DOHH2 (cell line): Measurements from ENCODE around the gene POM121C.
"Not testable (repeated sequence)": the region's sequence is repeated elsewhere in the genome, so short reads cannot be mapped to it uniquely, and the experiment has no call there.

Source experiments
- H3F3A ChIP-seq: fragments of 200-600 bp; sonication (generic), shearing (Covaris generic); 2 replicates; pipeline ENCODE4 v1.6.0; 2016; ENCODE audit warnings: antibody characterized with exemption, mild to moderate bottlenecking; ENCODE audit not compliant: control insufficient read depth, insufficient read depth
- H3K27ac ChIP-seq: fragments of 200-600 bp; sonication (generic); 2 replicates; pipeline ENCODE4 v1.5.1; 2014; ENCODE audit warnings: low read depth, mild to moderate bottlenecking, low read length, moderate library complexity
- H3K27me3 ChIP-seq: fragments of 200-600 bp; sonication (generic); 2 replicates; pipeline ENCODE4 v1.6.1; 2014; ENCODE audit warnings: mild to moderate bottlenecking, low read length, mixed read lengths; ENCODE audit not compliant: control insufficient read depth
- H3K36me3 ChIP-seq: fragments of 200-600 bp; sonication (generic); 2 replicates; pipeline ENCODE4 v1.6.1; 2014; ENCODE audit warnings: mild to moderate bottlenecking, low read length, moderate library complexity, mixed read lengths; ENCODE audit not compliant: control insufficient read depth
- H3K4me1 ChIP-seq: fragments of 200-600 bp; sonication (generic); 2 replicates; pipeline ENCODE4 v1.6.1; 2014; ENCODE audit warnings: mild to moderate bottlenecking, low read length, mixed read lengths; ENCODE audit not compliant: control insufficient read depth
- H3K4me2 ChIP-seq: fragments of 200-600 bp; sonication (generic); 2 replicates; pipeline ENCODE4 v1.6.0; 2014; ENCODE audit warnings: mild to moderate bottlenecking, low read length, moderate library complexity
- H3K4me3 ChIP-seq: fragments of 200-600 bp; sonication (generic); 2 replicates; pipeline ENCODE4 v1.5.1; 2014; ENCODE audit warnings: mild to moderate bottlenecking, low read length, mixed read lengths
- H3K79me2 ChIP-seq: fragments of 200-600 bp; sonication (generic); 2 replicates; pipeline ENCODE4 v1.6.1; 2014; ENCODE audit warnings: mild to moderate bottlenecking, low read length, mixed read lengths; ENCODE audit not compliant: control insufficient read depth
- H3K9me2 ChIP-seq: fragments of 200-600 bp; sonication (generic); replicated peaks from 2 replicates; pipeline ENCODE4 v1.6.1; 2014; ENCODE audit warnings: mild to moderate bottlenecking, low read length, mixed read lengths; ENCODE audit not compliant: control insufficient read depth
- H3K9me3 ChIP-seq: fragments of 200-600 bp; sonication (generic); 2 replicates; pipeline ENCODE4 v1.6.1; 2014; ENCODE audit warnings: antibody characterized with exemption, low read length, mixed read lengths; ENCODE audit not compliant: control insufficient read depth, insufficient read depth
- H4K20me1 ChIP-seq: fragments of 200-600 bp; sonication (generic); 2 replicates; pipeline ENCODE4 v1.6.0; 2014; ENCODE audit warnings: low read depth, mild to moderate bottlenecking, antibody characterized with exemption, low read length, moderate library complexity; ENCODE audit not compliant: control insufficient read depth, insufficient read depth

Gene POM121C

GRCh38 chr7:75480313-75480712 lies 5.8 kb downstream of the POM121C start:
- not testable (repeated sequence) for H3K4me2 ChIP-seq, H3F3A ChIP-seq, H3K9me3 ChIP-seq, H3K4me3 ChIP-seq, H4K20me1 ChIP-seq, H3K9me2 ChIP-seq, H3K27ac ChIP-seq, H3K4me1 ChIP-seq, H3K27me3 ChIP-seq
- Histone ChIP-seq H3K79me2 (peaks cover 59% of the 10 kb centered on the region), H3K36me3 (peaks cover 21% of the 10 kb centered on the region)

GRCh38 chr7:75477457-75477856 lies 8.6 kb downstream of the POM121C start:
- H4K20me1 ChIP-seq, H3F3A ChIP-seq, H3K27me3 ChIP-seq, H3K9me2 ChIP-seq, H3K4me2 ChIP-seq, H3K9me3 ChIP-seq, H3K4me3 ChIP-seq, H3K4me1 ChIP-seq, H3K27ac ChIP-seq: not testable (repeated sequence)
- H3K36me3 ChIP-seq = peaks cover 27% of the 10 kb centered on the region
- peaks cover 36% of the 10 kb centered on the region for H3K79me2 ChIP-seq

- not testable (repeated sequence) for H3K4me2 ChIP-seq, H3K27ac ChIP-seq, H3K79me2 ChIP-seq, H3F3A ChIP-seq, H4K20me1 ChIP-seq, H3K9me2 ChIP-seq, H3K9me3 ChIP-seq, H3K4me1 ChIP-seq, H3K4me3 ChIP-seq, H3K27me3 ChIP-seq
- peaks cover 52% of the 10 kb centered on the region for H3K36me3 ChIP-seq
Observed at GRCh38 chr7:75470166-75470565, 15.9 kb downstream of the POM121C start.

GRCh38 chr7:75460541-75460940 lies 25.6 kb downstream of the POM121C start:
- H3K27me3 ChIP-seq, H3K36me3 ChIP-seq, H4K20me1 ChIP-seq, H3K9me3 ChIP-seq, H3F3A ChIP-seq, H3K4me3 ChIP-seq, H3K27ac ChIP-seq, H3K9me2 ChIP-seq: not testable (repeated sequence)
- Histone ChIP-seq H3K79me2 (peaks cover 19% of the 10 kb centered on the region), H3K4me1 (peaks cover 11% of the 10 kb centered on the region), H3K4me2 (0 out of 2 replicates have a peak overlapping the region, but pooled peaks have one; percentile 24)

GRCh38 chr7:75458034-75458433 lies 28.1 kb downstream of the POM121C start:
- not testable (repeated sequence) for H3K27me3 ChIP-seq, H3K9me2 ChIP-seq, H3K4me3 ChIP-seq

GRCh38 chr7:75456403-75456802 lies 29.7 kb downstream of the POM121C start:
- H3K79me2 ChIP-seq = peaks cover 19% of the 10 kb centered on the region
- not testable (repeated sequence) for H3K4me2 ChIP-seq, H4K20me1 ChIP-seq, H3K36me3 ChIP-seq, H3K9me2 ChIP-seq, H3K27ac ChIP-seq, H3K4me1 ChIP-seq, H3K27me3 ChIP-seq, H3K9me3 ChIP-seq, H3K4me3 ChIP-seq, H3F3A ChIP-seq

More at GRCh38 chr7:75458034-75458433, 28.1 kb downstream of the POM121C start:
- not testable (repeated sequence) for H3K4me2 ChIP-seq, H3K36me3 ChIP-seq, H3K27ac ChIP-seq, H3F3A ChIP-seq, H3K9me3 ChIP-seq, H4K20me1 ChIP-seq
- H3K79me2 ChIP-seq = peaks cover 19% of the 10 kb centered on the region
- peaks cover 11% of the 10 kb centered on the region for H3K4me1 ChIP-seq
